AG20443 (cell line): Measurements from ENCODE around the gene BRSK2.

ENCODE experiments used
- DNase-seq: peaks from one replicate; pipeline ENCODE4 v3.0.0; 2012; ENCODE audit warnings: low spot score, mixed read lengths

Gene BRSK2

GRCh38 chr11:1453611-1454034 is 63.9 kb downstream of the BRSK2 start:
- no peak for DNase-seq

GRCh38 chr11:1454576-1454975 is 64.8 kb downstream of the BRSK2 start:
- DNase-seq, result no peak

- DNase-seq, result no peak
Observed at GRCh38 chr11:1455032-1455762, 65.5 kb downstream of the BRSK2 start.

GRCh38 chr11:1455763-1456060 is 66.0 kb downstream of the BRSK2 start:
- DNase-seq, result no peak

- no peak for DNase-seq
Observed at GRCh38 chr11:1456176-1456575, 66.4 kb downstream of the BRSK2 start.

GRCh38 chr11:1456596-1457325 is 67.0 kb downstream of the BRSK2 start:
- no peak for DNase-seq

GRCh38 chr11:1457326-1457680 is 67.6 kb downstream of the BRSK2 start:
- no peak for DNase-seq

- DNase-seq, result no peak
Observed at GRCh38 chr11:1457856-1458255, 68.1 kb downstream of the BRSK2 start.

- peak; percentile 56 for DNase-seq
Observed at GRCh38 chr11:1458340-1459218, 68.8 kb downstream of the BRSK2 start.

- DNase-seq, result no peak
Observed at GRCh38 chr11:1459219-1459575, 69.5 kb downstream of the BRSK2 start.

- no peak for DNase-seq
Observed at GRCh38 chr11:1459764-1460395, 70.1 kb downstream of the BRSK2 start.

- DNase-seq, result no peak
Observed at GRCh38 chr11:1460396-1460985, 70.8 kb downstream of the BRSK2 start.

GRCh38 chr11:1460986-1461825 is 71.5 kb downstream of the BRSK2 start:
- no peak for DNase-seq

GRCh38 chr11:1461826-1462697 is 72.3 kb downstream of the BRSK2 start:
- no peak for DNase-seq

- no peak for DNase-seq
Observed at GRCh38 chr11:1462698-1462975, 72.9 kb downstream of the BRSK2 start.

GRCh38 chr11:1463056-1463455 is 73.3 kb downstream of the BRSK2 start:
- no peak for DNase-seq

- no peak for DNase-seq
Observed at GRCh38 chr11:1466784-1467183, 77.0 kb downstream of the BRSK2 start.

GRCh38 chr11:1467270-1467669 is 77.5 kb downstream of the BRSK2 start:
- no peak for DNase-seq

GRCh38 chr11:1468002-1468401 is 78.3 kb downstream of the BRSK2 start:
- no peak for DNase-seq

GRCh38 chr11:1468473-1469066 is 78.8 kb downstream of the BRSK2 start:
- no peak for DNase-seq
